SIG-M5 (cell line): ENCODE results near the gene APOA1.
"Not testable (repeated sequence)": the region's sequence is repeated elsewhere in the genome, so short reads cannot be mapped to it uniquely, and the experiment has no call there.

Experiments used
- DNase-seq: peaks from one replicate; lab custom pipeline; 2025; lab: John Stamatoyannopoulos, UW

The APOA1 gene

DNA sequence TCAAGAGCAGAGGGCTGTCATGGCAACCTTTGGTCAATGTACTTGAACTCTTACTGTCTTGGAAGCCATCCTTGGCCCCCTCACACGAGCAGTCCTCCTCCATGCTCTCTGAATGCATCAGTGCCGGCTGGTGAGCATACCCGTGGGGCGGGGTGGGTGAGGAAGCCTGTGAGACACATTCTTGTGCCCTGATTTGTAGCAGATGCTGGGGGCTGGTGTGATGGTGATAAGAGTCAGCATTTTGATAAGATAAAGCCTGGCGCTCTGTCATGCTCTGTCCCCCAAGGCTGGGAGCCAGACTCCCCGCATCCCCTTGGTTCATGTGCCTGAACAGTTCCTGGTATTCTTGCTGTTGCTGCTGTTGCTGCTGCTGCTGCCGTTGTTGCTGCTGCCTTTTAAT is 20.5 kb upstream of the APOA1 start:
- DNase-seq: no peak

- DNase-seq: no peak
These were observed 19.9 kb upstream of the APOA1 start for GRCh38 chr11:116857316-116857715.

DNA sequence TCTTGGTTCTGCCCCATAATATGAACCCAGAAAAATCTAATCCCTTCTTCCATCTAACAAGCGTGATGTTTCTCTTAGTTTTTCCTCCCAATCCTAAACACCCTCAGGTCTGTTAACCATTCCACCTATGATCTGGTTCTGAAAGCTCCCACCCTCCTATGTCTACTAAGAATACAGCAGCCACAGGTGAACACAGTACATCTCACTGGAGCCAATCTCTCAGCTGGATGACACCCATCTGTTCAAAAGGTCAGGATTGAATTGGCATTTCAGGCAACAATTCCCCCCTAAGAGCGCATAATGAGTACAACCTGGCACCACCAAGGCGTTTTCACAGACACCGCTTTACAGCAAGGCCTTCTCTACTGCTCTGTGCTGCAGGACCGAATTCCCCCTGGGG is 19.0 kb upstream of the APOA1 start:
- no peak for DNase-seq

DNA sequence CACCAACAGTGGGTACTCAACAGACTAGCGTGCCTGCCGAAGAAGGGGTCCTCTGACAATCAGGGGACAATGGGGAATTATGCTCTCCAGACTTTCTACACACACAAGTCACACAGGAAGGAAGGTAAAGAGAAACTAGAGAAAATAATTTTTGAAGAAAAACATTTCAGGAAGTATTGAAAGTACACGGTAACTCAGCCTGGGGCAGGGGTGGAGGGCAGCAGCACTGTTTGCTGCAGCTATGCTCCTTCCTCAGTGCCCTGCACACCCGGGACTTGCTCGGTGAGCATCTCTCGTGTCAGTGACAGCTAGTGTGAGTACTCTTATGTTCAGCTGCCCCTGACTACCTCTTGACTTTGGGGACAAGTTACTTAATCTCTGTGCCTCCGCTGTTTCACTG is 18.0 kb upstream of the APOA1 start:
- no peak for DNase-seq

GRCh38 chr11:116853461-116854073 is 16.1 kb upstream of the APOA1 start:
- peak; percentile 69 for DNase-seq

GRCh38 chr11:116852261-116853031 is 15.0 kb upstream of the APOA1 start:
- DNase-seq: no peak

GRCh38 chr11:116851626-116852025 is 14.2 kb upstream of the APOA1 start:
- DNase-seq: no peak

DNA sequence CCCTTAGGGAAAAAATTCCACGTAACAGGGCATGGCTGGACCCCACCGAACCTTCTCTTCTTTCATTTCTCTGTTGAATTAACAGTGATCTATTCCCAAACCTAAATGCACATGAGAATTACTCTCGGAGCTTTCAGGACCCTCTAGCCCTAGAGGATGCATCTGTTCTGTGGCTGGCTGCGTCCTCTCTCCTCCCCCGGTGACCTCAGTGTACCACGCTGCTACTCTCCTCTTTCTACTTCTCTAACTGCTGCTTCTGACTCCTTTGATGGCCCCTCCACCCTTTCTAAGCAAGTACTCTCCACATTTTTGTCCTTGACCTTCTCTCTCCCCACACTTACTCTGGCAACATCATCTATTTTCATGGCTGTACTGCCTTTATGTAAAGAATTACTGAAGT is 12.1 kb upstream of the APOA1 start:
- DNase-seq: no peak

DNA sequence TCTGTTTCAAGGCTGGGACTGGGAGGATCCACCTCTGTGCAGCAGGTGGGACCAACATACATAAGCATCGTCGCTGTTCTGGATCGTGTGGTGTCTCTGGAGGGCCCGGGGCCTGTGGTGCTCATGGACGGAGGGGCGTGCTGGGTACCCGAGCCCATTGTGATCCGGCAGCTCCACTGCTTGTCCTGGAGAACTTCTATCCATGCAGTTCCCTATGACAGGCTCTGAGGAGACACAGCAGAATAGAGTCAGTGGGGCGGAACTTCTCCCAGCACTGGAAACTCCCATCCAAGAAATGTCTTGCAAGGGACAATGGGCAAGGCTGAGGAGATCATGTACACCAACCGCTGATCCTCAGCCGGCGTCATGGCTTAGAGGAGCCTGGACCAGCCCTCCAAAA is 11.6 kb upstream of the APOA1 start:
- no peak for DNase-seq

GRCh38 chr11:116847612-116848011 is 10.2 kb upstream of the APOA1 start:
- DNase-seq: no peak

DNA sequence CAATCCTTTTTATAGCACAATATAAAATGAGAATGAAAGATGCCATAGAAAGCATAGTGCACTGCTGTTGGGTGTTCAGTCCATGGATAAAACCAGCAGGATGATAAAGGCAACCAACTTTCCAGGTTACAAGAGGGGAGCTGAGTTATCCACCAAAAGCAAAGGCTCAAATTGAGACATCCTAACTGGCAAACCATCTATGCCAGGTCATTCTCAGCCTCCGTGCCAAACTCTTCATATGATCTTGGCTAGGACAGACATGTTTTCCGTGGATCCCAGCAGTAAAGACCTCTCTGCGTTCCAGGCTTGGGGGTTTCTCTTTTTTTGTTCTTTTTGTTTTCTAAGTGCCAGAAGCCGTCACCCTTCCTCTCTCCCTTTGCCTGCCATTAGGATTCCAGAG is 7.3 kb upstream of the APOA1 start:
- DNase-seq: no peak

DNA sequence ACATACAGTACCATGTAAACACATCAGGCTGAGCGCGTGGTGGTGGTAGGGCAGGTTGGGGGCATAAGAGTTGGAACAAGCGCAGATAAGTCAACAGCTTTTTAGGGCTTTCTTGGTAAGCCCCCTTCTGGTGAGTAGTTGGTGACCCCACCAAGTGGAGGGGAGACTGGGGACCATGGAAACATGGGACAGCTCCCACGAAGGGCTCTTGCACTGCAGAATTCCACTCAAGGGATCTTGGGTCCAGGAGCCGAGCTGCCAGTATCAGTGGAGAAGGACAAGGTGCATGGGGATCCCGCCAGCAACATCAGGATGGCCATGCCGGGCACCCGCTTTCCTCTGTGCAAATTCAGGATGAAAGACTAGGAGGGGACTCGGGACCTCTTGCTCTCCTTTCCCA is 6.2 kb upstream of the APOA1 start:
- no peak for DNase-seq

DNA sequence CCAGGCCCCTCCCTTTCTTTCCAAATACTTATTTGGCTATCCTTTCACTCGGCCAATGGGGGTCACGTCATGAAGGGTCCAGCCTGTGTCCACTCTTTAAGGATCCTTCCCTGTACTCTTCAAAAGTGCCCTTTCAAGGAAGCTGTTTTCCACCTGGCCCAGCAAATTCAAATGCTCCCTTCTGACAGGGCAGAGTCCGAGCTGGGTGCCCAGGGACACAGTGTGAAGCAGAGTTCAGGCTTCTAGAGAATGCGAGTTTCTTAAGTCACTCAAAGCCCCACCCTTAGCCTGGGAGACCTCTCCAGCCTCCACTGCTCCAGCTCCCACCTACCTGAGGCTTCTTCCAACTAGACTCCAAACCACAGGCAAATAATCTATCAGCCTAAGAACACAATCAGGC is 5.5 kb upstream of the APOA1 start:
- no peak for DNase-seq

DNA sequence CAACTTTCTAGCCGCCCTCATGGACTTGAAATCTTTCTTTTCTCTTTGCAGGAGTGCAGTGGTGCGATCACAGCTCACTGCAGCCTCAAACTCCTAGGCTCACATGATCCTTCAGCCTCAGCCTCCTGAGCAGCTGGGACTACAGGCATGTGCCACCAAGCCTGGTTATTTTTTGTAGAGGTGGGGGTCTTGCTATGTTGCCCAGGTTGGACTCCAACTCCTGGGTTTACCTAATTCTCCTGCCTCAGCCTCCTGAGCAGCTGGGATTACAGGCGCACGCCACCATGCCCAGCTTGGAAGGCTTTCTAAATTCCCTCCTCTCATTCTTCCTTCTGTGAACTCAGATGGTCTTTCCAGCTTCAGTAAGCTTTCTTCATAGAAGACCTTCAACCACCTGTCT is 4.7 kb upstream of the APOA1 start:
- DNase-seq: no peak

DNA sequence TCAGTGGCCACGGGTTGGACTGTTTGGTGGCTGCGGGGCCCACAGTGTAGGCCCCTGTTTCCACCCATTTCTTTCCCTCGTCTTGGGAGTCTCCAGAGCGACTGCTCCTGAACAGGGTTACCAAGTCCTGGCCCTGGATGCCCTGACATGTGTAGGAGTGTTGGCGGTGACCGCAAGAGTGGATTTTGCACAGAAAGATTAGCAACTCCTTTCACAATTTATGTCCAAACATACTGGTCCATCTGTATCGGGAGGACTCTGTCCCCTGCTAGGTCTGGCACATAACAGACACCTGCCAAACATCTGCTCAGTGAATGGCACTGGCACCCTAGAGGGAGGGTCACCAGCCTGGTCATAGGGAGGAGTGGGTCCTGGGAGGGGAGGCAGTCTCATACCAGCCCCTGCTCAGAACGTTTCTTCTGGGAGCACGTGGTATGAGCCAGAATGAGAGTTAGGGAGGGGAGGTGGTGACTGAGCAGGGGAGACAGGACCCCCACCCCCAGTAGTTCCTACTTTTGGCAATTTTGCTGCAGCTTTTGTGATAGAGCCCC is 3.4 kb upstream of the APOA1 start:
- no peak for DNase-seq

DNA sequence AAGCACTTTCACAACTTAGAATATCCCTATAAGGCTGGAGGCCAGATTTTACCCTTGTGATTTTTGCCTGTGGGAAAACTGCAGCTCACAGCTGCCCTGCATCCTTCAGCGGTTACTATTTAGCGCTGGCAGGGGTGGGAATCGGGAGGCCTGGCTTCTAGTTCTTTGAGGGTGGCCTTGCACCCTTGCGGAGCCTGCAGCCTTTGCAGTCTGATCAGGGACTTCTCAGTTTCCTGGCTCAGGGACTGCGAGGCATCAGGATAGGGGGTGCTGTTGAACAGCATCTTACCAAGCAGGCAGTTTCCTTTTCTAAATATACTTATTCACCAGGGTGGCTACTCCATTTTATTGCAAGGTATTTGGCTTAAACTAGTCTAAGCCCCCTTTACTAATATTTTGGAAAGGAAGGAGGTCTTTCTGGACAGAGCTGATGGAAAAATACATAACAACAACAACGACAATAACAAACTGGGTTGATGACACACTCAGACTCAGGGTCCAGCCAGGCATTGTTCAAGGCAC is 2.9 kb upstream of the APOA1 start:
- DNase-seq: no peak

GRCh38 chr11:116838321-116839084 is 1.1 kb upstream of the APOA1 start:
- no peak for DNase-seq

DNA sequence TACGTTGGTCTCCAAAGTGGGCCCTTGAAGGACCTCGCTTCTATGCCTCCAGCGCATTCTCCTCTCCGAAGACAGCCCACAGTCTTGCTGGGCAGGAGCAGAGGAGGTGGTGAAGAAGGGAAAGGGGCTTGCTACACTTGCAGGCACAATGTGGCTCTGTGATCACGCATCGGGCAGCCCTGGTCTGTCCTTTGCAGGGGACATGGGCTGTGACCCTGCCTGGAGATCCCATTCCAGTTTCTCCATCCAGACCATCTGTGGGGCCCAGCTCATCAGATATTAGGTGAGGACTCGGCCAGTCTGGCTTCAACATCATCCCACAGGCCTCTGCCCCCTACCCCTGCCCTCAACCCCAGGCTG is 810 bp downstream of the APOA1 start:
- DNase-seq: no peak

DNA sequence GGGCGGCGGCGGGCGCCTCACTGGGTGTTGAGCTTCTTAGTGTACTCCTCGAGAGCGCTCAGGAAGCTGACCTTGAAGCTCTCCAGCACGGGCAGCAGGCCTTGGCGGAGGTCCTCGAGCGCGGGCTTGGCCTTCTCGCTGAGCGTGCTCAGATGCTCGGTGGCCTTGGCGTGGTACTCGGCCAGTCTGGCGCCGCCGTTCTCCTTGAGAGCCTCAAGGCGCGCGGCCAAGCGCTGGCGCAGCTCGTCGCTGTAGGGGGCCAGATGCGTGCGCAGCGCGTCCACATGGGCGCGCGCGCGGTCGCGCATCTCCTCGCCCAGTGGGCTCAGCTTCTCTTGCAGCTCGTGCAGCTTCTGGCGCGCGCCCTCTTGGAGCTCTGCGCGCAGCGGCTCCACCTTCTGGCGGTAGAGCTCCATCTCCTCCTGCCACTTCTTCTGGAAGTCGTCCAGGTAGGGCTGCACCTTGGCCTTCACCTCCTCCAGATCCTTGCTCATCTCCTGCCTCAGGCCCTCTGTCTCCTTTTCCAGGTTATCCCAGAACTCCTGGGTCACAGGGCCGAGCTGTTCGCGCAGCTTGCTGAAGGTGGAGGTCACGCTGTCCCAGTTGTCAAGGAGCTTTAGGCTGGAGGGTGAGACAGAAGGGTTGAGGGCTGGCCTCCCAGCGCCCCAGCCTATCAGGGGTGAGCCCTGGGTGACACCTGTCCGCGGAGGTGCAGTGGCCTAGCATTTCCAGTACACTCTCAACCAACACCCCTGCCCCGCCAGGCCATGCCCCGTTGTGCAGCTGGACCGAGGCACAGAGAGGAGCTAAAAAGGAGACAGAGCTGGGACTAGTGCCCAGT is 1.4 kb downstream of the APOA1 start:
- DNase-seq: no peak

GRCh38 chr11:116835042-116835772 is 2.2 kb downstream of the APOA1 start:
- DNase-seq: no peak

- not testable (repeated sequence) for DNase-seq
These were observed 2.8 kb downstream of the APOA1 start for GRCh38 chr11:116834535-116835041.
